ENCODE results near the gene PYCARD. TPM values are rescaled to one million over a fixed set of nuclear protein-coding genes. Genes with fewer than 3 reads are reported as not detected.

Gene PYCARD
- total and polyA plus RNA-seq, 2 donors (not counting 3 experiments of a cell fraction or from before 2014, with no cell fraction given): 19.1 to 40.1 TPM

DNA sequence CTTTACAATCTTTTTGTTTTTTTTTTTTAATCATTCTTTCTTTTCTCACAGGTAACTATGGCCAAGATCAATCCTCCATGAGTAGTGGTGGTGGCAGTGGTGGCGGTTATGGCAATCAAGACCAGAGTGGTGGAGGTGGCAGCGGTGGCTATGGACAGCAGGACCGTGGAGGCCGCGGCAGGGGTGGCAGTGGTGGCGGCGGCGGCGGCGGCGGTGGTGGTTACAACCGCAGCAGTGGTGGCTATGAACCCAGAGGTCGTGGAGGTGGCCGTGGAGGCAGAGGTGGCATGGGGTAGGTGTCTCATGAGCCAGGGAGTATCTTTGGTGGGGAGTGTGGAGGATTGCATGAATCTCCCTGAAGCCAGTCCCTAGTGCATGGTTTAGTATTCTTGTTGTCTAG lies 17.7 kb downstream of the PYCARD start:
- no TSS peak for BruUV-seq (replicated peaks)
- ChIA-PET POLR2A (no interaction called here), CTCF (interaction anchor here (0.7 kb wide), 1 partner anchor 174 kb away, joined by 3 read pairs; no protein-coding TSS in a partner anchor)
- Histone ChIP-seq H3K79me2 (ENCODE audit: control insufficient read depth, insufficient read depth, low read length) (peaks cover 93% of the 10 kb centered on the region), H3K27me3 (ENCODE audit: control insufficient read depth in 2 of 2, insufficient read depth in 2 of 2, low read length in 2 of 2) (no peaks in the 10 kb centered on the region), H3K36me3 (ENCODE audit: control insufficient read depth in 2 of 2, extremely low read depth in 1 of 2, insufficient read depth in 2 of 2, low read length in 2 of 2) (peaks cover 56 to 61% of the 10 kb centered on the region in 2 experiments), H3K27ac (ENCODE audit: insufficient read depth, low read depth, low read length) (no peak overlapping the region), H4K20me1 (replicated peaks; ENCODE audit: control insufficient read depth, extremely low read depth, insufficient read depth, low read length) (peaks cover 24% of the 10 kb centered on the region), H3K4me1 (ENCODE audit: control insufficient read depth, extremely low read depth, insufficient read depth, low read length) (peaks cover 15% of the 10 kb centered on the region), H3K9me1 (replicated peaks; ENCODE audit: control insufficient read depth, extremely low read depth, insufficient read depth, low read length) (no peaks in the 10 kb centered on the region), H3K9ac (replicated peaks; ENCODE audit: extremely low read depth, insufficient read depth, low read length) (no peak overlapping the region), H3K9me3 (replicated peaks; ENCODE audit: control insufficient read depth, insufficient read depth, low read length) (no peaks in the 10 kb centered on the region), H3K4me3 (replicated peaks in 1 of 3; ENCODE audit: insufficient read depth in 1 of 3, low read depth in 1 of 3, low read length in 3 of 3) (no peak overlapping the region), H3K4me2 (ENCODE audit: insufficient read depth, low read length) (no peak overlapping the region), H2AFZ (ENCODE audit: low read depth, low read length) (no peak overlapping the region)
- intact Hi-C loops (cut with micrococcal nuclease) (loop anchor here (5.0 kb wide), 1 partner anchor 272 kb away; the partner anchor contains the start of gene ARMC5), dilution Hi-C loops (cut with MboI; ENCODE audit: extremely low pct_ligation_motif_present, low sequenced_read_pairs) (no loop called here)
- no peak for FAIRE-seq
- no peak for TF ChIP-seq GATA2 (IDR thresholded peaks at IDR 0.05; ENCODE audit: insufficient read depth, insufficient read length, low read depth, low read length)
- no peak for TF ChIP-seq FOS (IDR thresholded peaks at IDR 0.05; ENCODE audit: borderline replicate concordance, insufficient read depth, low read length)
- TF ChIP-seq EZH2 (IDR thresholded peaks at IDR 0.05; ENCODE audit: borderline replicate concordance, low read depth, low read length, severe bottlenecking): no peak
- no peak for TF ChIP-seq POLR2AphosphoS5 (IDR thresholded peaks at IDR 0.05; ENCODE audit: insufficient read depth, low read depth, low read length)
- TF ChIP-seq JUN (IDR thresholded peaks at IDR 0.05; ENCODE audit: borderline replicate concordance, insufficient read depth, insufficient read length, low read depth): no peak
- TF ChIP-seq, protein P1, sequence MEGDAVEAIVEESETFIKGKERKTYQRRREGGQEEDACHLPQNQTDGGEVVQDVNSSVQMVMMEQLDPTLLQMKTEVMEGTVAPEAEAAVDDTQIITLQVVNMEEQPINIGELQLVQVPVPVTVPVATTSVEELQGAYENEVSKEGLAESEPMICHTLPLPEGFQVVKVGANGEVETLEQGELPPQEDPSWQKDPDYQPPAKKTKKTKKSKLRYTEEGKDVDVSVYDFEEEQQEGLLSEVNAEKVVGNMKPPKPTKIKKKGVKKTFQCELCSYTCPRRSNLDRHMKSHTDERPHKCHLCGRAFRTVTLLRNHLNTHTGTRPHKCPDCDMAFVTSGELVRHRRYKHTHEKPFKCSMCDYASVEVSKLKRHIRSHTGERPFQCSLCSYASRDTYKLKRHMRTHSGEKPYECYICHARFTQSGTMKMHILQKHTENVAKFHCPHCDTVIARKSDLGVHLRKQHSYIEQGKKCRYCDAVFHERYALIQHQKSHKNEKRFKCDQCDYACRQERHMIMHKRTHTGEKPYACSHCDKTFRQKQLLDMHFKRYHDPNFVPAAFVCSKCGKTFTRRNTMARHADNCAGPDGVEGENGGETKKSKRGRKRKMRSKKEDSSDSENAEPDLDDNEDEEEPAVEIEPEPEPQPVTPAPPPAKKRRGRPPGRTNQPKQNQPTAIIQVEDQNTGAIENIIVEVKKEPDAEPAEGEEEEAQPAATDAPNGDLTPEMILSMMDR (IDR thresholded peaks at IDR 0.05; ENCODE audit: extremely low read depth in 1 of 2, insufficient read depth in 1 of 2, low read depth in 1 of 2, low read length in 2 of 2): no peak
- no peak for TF ChIP-seq POLR2A (IDR thresholded peaks at IDR 0.05; ENCODE audit: low read depth, low read length)
- no peak for TF ChIP-seq MYC (IDR thresholded peaks at IDR 0.05; ENCODE audit: low read depth, low read length)
- TF ChIP-seq, protein P2, sequence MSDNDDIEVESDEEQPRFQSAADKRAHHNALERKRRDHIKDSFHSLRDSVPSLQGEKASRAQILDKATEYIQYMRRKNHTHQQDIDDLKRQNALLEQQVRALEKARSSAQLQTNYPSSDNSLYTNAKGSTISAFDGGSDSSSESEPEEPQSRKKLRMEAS (IDR thresholded peaks at IDR 0.05; ENCODE audit: insufficient read depth, insufficient read length): no peak
- no peak for DNase-seq (ENCODE audit: low read depth, low spot score)
